Mammary epithelial cell (primary cell): ENCODE results near the gene VPS8.

Source experiments
- CTCF ChIP-seq, 2 donors: IDR thresholded peaks in 1 of 2; conservative IDR thresholded peaks in 1 of 2; 2 replicates each; pipeline ENCODE4 v1.5.1; 2011 to 2012; ENCODE audit warnings: inconsistent platforms in 2 of 2, low read length in 2 of 2, mild to moderate bottlenecking in 2 of 2, control low read depth in 1 of 2, low read depth in 1 of 2; ENCODE audit not compliant: insufficient read depth in 1 of 2; ENCODE audit errors: extremely low read depth in 1 of 2
- EZH2 ChIP-seq: IDR thresholded peaks from 2 replicates; pipeline ENCODE4 v1.6.1; 2012; ENCODE audit warnings: low read length, inconsistent platforms, borderline replicate concordance

GRCh38 chr3:184945886-184946625, 134.1 kb downstream of the VPS8 start:
- TF ChIP-seq CTCF (conservative IDR thresholded peaks at IDR 0.05 in 1 of 2, IDR thresholded peaks at IDR 0.05 in 1 of 2; ENCODE audit: extremely low read depth in 1 of 2, insufficient read depth in 1 of 2, low read depth in 1 of 2, low read length in 2 of 2) (no peak), EZH2 (no peak)
